Muscle of back (tissue), 11 donors: Measurements from ENCODE around the gene CACNA2D3. TPM values are rescaled to one million over a fixed set of nuclear protein-coding genes. Genes with fewer than 3 reads are reported as not detected.

Experiments
- DNase-seq, 3 donors: peaks; one replicate each; pipeline versions ENCODE4 v3.0.0 to v3.0.0-alpha.2; 2013
- polyA plus RNA-seq, 10 donors: library from polyadenylated mRNA; unstranded; fragments of 120-200 nt; gene quantifications; one replicate each; pipeline ENCODE4 v1.2.1, GENCODE V29; 2013; ENCODE audit not compliant: insufficient read length in 10 of 10

Gene CACNA2D3
- polyA plus RNA-seq, 10 donors = 1.0 to 2.9 (median 1.9) TPM

- peak in 1 of 3 donors; percentile 26 for DNase-seq
Measured at GRCh38 chr3:54736459-54736858, 614.1 kb downstream of the CACNA2D3 start.

- no peak for DNase-seq
Measured at GRCh38 chr3:54743755-54744154, 621.4 kb downstream of the CACNA2D3 start.

- DNase-seq = no peak
Measured at GRCh38 chr3:54744291-54744690, 621.9 kb downstream of the CACNA2D3 start.

GRCh38 chr3:54745843-54746242 lies 623.5 kb downstream of the CACNA2D3 start:
- no peak for DNase-seq

- no peak for DNase-seq
Measured at GRCh38 chr3:54746722-54747121, 624.4 kb downstream of the CACNA2D3 start.

- DNase-seq = no peak
Measured at GRCh38 chr3:54755756-54756155, 633.4 kb downstream of the CACNA2D3 start.

GRCh38 chr3:54756330-54756731 lies 634.0 kb downstream of the CACNA2D3 start:
- peak in 1 of 3 donors; percentile 72 for DNase-seq

- DNase-seq = no peak
Measured at GRCh38 chr3:54758461-54758860, 636.1 kb downstream of the CACNA2D3 start.

- DNase-seq = peak in 2 of 3 donors; percentile 42 to 58
Measured at GRCh38 chr3:54759166-54759565, 636.8 kb downstream of the CACNA2D3 start.

GRCh38 chr3:54760201-54760600 lies 637.8 kb downstream of the CACNA2D3 start:
- DNase-seq = peak in 2 of 3 donors; percentile 9 to 36

- no peak for DNase-seq
Measured at GRCh38 chr3:54761637-54762036, 639.3 kb downstream of the CACNA2D3 start.

- DNase-seq = no peak
Measured at GRCh38 chr3:54764911-54765310, 642.6 kb downstream of the CACNA2D3 start.

GRCh38 chr3:54771050-54771449 lies 648.7 kb downstream of the CACNA2D3 start:
- DNase-seq = no peak

- no peak for DNase-seq
Measured at GRCh38 chr3:54772051-54772450, 649.7 kb downstream of the CACNA2D3 start.

GRCh38 chr3:54772746-54773145 lies 650.4 kb downstream of the CACNA2D3 start:
- DNase-seq = no peak

- no peak for DNase-seq
Measured at GRCh38 chr3:54773271-54773670, 650.9 kb downstream of the CACNA2D3 start.

- no peak for DNase-seq
Measured at GRCh38 chr3:54776601-54777000, 654.2 kb downstream of the CACNA2D3 start.

GRCh38 chr3:54777141-54777540 lies 654.8 kb downstream of the CACNA2D3 start:
- DNase-seq = no peak

GRCh38 chr3:54780336-54780735 lies 658.0 kb downstream of the CACNA2D3 start:
- DNase-seq = no peak

GRCh38 chr3:54781728-54782127 lies 659.4 kb downstream of the CACNA2D3 start:
- no peak for DNase-seq

GRCh38 chr3:54783611-54784010 lies 661.3 kb downstream of the CACNA2D3 start:
- no peak for DNase-seq

- DNase-seq = no peak
Measured at GRCh38 chr3:54784021-54784420, 661.7 kb downstream of the CACNA2D3 start.

GRCh38 chr3:54785976-54786375 lies 663.6 kb downstream of the CACNA2D3 start:
- DNase-seq = no peak

- no peak for DNase-seq
Measured at GRCh38 chr3:54790051-54790450, 667.7 kb downstream of the CACNA2D3 start.
